ENCODE measurements around the gene PLCG1.

DNA sequence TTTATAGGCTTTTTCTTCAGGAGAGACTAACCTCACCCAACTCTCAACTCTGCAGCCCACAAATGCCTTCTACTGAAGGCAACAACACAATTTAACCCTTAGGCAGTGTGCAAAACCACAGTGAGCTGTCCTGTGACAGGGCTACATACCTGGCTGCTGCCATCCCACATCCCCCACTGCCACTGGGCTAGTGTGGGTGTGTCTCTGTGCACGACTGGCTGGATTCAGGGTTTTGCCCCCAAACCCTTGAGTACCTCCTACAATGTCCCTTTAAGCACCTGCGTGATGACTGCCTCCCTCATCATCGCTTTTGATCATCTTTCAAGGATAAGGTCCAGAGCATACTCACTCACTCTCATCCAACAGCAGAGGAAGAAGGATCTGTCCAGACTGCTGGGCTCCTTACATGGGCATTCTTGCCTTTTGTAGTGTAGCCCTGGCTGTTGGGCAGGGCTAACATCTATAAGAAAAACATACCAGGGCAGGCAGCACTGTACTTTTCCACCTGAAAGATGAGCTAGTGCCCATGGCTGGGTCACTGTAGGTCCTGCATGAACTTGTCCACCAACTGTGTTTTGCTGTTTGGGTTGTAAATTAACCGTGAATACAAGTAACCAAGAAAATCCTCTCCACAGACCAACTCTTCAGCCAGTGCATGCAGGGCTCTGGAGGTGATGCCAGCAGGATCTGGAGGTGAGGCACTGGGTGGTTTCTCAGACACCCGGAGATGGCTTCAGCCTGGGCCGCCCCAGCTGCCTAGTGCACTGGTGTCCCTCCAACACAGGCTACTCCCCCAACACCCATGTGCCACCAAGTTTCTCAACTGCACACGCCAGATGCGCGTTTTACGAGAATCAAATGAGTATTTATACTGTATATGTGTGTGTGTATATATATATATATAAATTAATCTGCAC lies 45.2 kb downstream of the PLCG1 start:
- TF ChIP-seq, protein P1, sequence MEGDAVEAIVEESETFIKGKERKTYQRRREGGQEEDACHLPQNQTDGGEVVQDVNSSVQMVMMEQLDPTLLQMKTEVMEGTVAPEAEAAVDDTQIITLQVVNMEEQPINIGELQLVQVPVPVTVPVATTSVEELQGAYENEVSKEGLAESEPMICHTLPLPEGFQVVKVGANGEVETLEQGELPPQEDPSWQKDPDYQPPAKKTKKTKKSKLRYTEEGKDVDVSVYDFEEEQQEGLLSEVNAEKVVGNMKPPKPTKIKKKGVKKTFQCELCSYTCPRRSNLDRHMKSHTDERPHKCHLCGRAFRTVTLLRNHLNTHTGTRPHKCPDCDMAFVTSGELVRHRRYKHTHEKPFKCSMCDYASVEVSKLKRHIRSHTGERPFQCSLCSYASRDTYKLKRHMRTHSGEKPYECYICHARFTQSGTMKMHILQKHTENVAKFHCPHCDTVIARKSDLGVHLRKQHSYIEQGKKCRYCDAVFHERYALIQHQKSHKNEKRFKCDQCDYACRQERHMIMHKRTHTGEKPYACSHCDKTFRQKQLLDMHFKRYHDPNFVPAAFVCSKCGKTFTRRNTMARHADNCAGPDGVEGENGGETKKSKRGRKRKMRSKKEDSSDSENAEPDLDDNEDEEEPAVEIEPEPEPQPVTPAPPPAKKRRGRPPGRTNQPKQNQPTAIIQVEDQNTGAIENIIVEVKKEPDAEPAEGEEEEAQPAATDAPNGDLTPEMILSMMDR (IDR thresholded peaks at IDR 0.05; ENCODE audit: low read depth, low read length, missing input control): no peak
- TF ChIP-seq, protein P2, sequence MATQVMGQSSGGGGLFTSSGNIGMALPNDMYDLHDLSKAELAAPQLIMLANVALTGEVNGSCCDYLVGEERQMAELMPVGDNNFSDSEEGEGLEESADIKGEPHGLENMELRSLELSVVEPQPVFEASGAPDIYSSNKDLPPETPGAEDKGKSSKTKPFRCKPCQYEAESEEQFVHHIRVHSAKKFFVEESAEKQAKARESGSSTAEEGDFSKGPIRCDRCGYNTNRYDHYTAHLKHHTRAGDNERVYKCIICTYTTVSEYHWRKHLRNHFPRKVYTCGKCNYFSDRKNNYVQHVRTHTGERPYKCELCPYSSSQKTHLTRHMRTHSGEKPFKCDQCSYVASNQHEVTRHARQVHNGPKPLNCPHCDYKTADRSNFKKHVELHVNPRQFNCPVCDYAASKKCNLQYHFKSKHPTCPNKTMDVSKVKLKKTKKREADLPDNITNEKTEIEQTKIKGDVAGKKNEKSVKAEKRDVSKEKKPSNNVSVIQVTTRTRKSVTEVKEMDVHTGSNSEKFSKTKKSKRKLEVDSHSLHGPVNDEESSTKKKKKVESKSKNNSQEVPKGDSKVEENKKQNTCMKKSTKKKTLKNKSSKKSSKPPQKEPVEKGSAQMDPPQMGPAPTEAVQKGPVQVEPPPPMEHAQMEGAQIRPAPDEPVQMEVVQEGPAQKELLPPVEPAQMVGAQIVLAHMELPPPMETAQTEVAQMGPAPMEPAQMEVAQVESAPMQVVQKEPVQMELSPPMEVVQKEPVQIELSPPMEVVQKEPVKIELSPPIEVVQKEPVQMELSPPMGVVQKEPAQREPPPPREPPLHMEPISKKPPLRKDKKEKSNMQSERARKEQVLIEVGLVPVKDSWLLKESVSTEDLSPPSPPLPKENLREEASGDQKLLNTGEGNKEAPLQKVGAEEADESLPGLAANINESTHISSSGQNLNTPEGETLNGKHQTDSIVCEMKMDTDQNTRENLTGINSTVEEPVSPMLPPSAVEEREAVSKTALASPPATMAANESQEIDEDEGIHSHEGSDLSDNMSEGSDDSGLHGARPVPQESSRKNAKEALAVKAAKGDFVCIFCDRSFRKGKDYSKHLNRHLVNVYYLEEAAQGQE (IDR thresholded peaks at IDR 0.05): no peak

All from liver (tissue), 2 donors.